ENCODE data around the gene ALG8.

- TF ChIP-seq MAX (IDR thresholded peaks at IDR 0.05) (no peak), CTCF (IDR thresholded peaks at IDR 0.05; ENCODE audit: control extremely low read depth in 1 of 3, insufficient read depth in 1 of 3, low read depth in 1 of 3, low read length in 3 of 3) (no peak), TAF1 (IDR thresholded peaks at IDR 0.05; ENCODE audit: low read depth, low read length) (no peak), EP300 (IDR thresholded peaks at IDR 0.05; ENCODE audit: borderline replicate concordance in 1 of 2, low read depth in 2 of 2, low read length in 2 of 2) (no peak), POLR2A (IDR thresholded peaks at IDR 0.05; ENCODE audit: control extremely low read depth in 1 of 2, low read depth in 2 of 2, low read length in 2 of 2) (no peak)
Measured at GRCh38 chr11:78054971-78055370, 84.5 kb downstream of the ALG8 start.
